ENCODE data around the gene LPP.

LPP gene

GRCh38 chr3:188674595-188674994 is 520.6 kb downstream of the LPP start:
- TF ChIP-seq TAF1 (IDR thresholded peaks at IDR 0.05; ENCODE audit: borderline replicate concordance, insufficient read depth, low read length) (no peak), POLR2AphosphoS5 (IDR thresholded peaks at IDR 0.05; ENCODE audit: low read depth, low read length) (no peak), SIN3A (IDR thresholded peaks at IDR 0.05; ENCODE audit: borderline replicate concordance, insufficient read depth, low read length) (no peak), REST (IDR thresholded peaks at IDR 0.05; ENCODE audit: insufficient read depth in 1 of 2, low read depth in 2 of 2, low read length in 2 of 2) (no peak), FOXP2 (optimal IDR thresholded peaks at IDR 0.05; ENCODE audit: borderline replicate concordance, extremely low read depth, extremely low read length, insufficient read depth) (no peak)

GRCh38 chr3:188677344-188677743 is 523.4 kb downstream of the LPP start:
- TF ChIP-seq SIN3A (IDR thresholded peaks at IDR 0.05; ENCODE audit: borderline replicate concordance, insufficient read depth, low read length) (no peak), REST (IDR thresholded peaks at IDR 0.05; ENCODE audit: insufficient read depth in 1 of 2, low read depth in 2 of 2, low read length in 2 of 2) (no peak), POLR2AphosphoS5 (IDR thresholded peaks at IDR 0.05; ENCODE audit: low read depth, low read length) (no peak), FOXP2 (optimal IDR thresholded peaks at IDR 0.05; ENCODE audit: borderline replicate concordance, extremely low read depth, extremely low read length, insufficient read depth) (no peak), TAF1 (IDR thresholded peaks at IDR 0.05; ENCODE audit: borderline replicate concordance, insufficient read depth, low read length) (no peak)

- TF ChIP-seq TAF1 (IDR thresholded peaks at IDR 0.05; ENCODE audit: borderline replicate concordance, insufficient read depth, low read length): no peak
- TF ChIP-seq FOXP2 (optimal IDR thresholded peaks at IDR 0.05; ENCODE audit: borderline replicate concordance, extremely low read depth, extremely low read length, insufficient read depth): no peak
- TF ChIP-seq REST (IDR thresholded peaks at IDR 0.05; ENCODE audit: insufficient read depth in 1 of 2, low read depth in 2 of 2, low read length in 2 of 2): no peak
- TF ChIP-seq POLR2AphosphoS5 (IDR thresholded peaks at IDR 0.05; ENCODE audit: low read depth, low read length): no peak
- no peak for TF ChIP-seq SIN3A (IDR thresholded peaks at IDR 0.05; ENCODE audit: borderline replicate concordance, insufficient read depth, low read length)
Measured at GRCh38 chr3:188680189-188680588, 526.2 kb downstream of the LPP start.

- TF ChIP-seq POLR2AphosphoS5 (IDR thresholded peaks at IDR 0.05; ENCODE audit: low read depth, low read length) (no peak), TAF1 (IDR thresholded peaks at IDR 0.05; ENCODE audit: borderline replicate concordance, insufficient read depth, low read length) (no peak), FOXP2 (optimal IDR thresholded peaks at IDR 0.05; ENCODE audit: borderline replicate concordance, extremely low read depth, extremely low read length, insufficient read depth) (no peak), REST (IDR thresholded peaks at IDR 0.05; ENCODE audit: insufficient read depth in 1 of 2, low read depth in 2 of 2, low read length in 2 of 2) (no peak), SIN3A (IDR thresholded peaks at IDR 0.05; ENCODE audit: borderline replicate concordance, insufficient read depth, low read length) (no peak)
Measured at GRCh38 chr3:188680605-188681004, 526.6 kb downstream of the LPP start.

- TF ChIP-seq REST (IDR thresholded peaks at IDR 0.05; ENCODE audit: insufficient read depth in 1 of 2, low read depth in 2 of 2, low read length in 2 of 2): no peak
- TF ChIP-seq TAF1 (IDR thresholded peaks at IDR 0.05; ENCODE audit: borderline replicate concordance, insufficient read depth, low read length): no peak
Measured at GRCh38 chr3:188682316-188682715, 528.4 kb downstream of the LPP start.
